Sigmoid colon (tissue), 7 donors: Measurements from ENCODE around the gene DIRAS1. TPM values are rescaled to one million over a fixed set of nuclear protein-coding genes. Genes with fewer than 3 reads are reported as not detected.

Experiments
- DNase-seq: peaks from one replicate; pipeline ENCODE4 v3.0.0-alpha.2; 2019
- H3K27ac ChIP-seq, 4 donors: fragments of 200-600 bp; sonication (generic); one replicate each; pipeline ENCODE4 v1.5.1; 2016 to 2019; ENCODE audit warnings: mild to moderate bottlenecking in 1 of 4
- H3K27me3 ChIP-seq, 3 donors: fragments of 200-600 bp; sonication (generic); one replicate each; pipeline ENCODE4 v1.5.1; 2019; ENCODE audit warnings: mild to moderate bottlenecking in 1 of 3
- H3K36me3 ChIP-seq, 4 donors: fragments of 200-600 bp; sonication (generic); one replicate each; pipeline ENCODE4 v1.5.1; 2016 to 2019
- H3K4me1 ChIP-seq, 4 donors: fragments of 200-600 bp; sonication (generic); one replicate each; pipeline ENCODE4 v1.5.1; 2017 to 2019
- H3K4me3 ChIP-seq, 4 donors: fragments of 200-600 bp; sonication (generic); one replicate each; pipeline ENCODE4 v1.5.1; 2017 to 2019; ENCODE audit warnings: mild to moderate bottlenecking in 2 of 4, moderate library complexity in 1 of 4
- H3K9me3 ChIP-seq, 4 donors: fragments of 200-600 bp in 3 of 4; sonication (generic) in 3 of 4; one replicate each; pipeline versions ENCODE4 v1.5.1 to v1.6.1; 2013 to 2019
- EP300 ChIP-seq, 4 donors: sonication (generic); formaldehyde crosslinking; IDR thresholded peaks; one replicate each; pipeline ENCODE4 v1.6.1; 2017; ENCODE audit warnings: antibody characterized with exemption in 4 of 4
- POLR2A ChIP-seq, 2 donors: fragments of 450-650 bp; IDR thresholded peaks; one replicate each; pipeline ENCODE4 v1.6.1; 2016; ENCODE audit warnings: antibody characterized with exemption in 2 of 2, mild to moderate bottlenecking in 2 of 2, moderate library complexity in 2 of 2
- POLR2AphosphoS5 ChIP-seq, 4 donors: sonication (generic); formaldehyde crosslinking; IDR thresholded peaks; one replicate each; pipeline ENCODE4 v1.6.1; 2017; ENCODE audit warnings: antibody characterized with exemption in 4 of 4
- whole genome bisulfite sequencing, 2 donors: extraction: QIAGEN DNeasy Blood & Tissue Kit; methylation state at CpG; one replicate each; pipeline ENCODE4 v1.1.7; 2013; 5-methylcytosine and 5-hydroxymethylcytosine counted together
- intact Hi-C: fragments of 100-400 bp; cut with DNase I; formaldehyde crosslinking; loops from one replicate; pipeline ENCODE4 v1.15.1; 2023
- polyA plus RNA-seq, 3 donors: library from polyadenylated mRNA; stranded (reverse); fragments of 200-250 nt; gene quantifications; one replicate each; pipeline ENCODE4 v1.2.3, GENCODE V29; 2013
- total RNA-seq, 4 donors: library from RNA; depleted of rRNA; stranded (reverse); fragments of >200 nt; gene quantifications; one replicate each; pipeline ENCODE4 v1.1.0, GENCODE V29; 2016
- TF ChIP-seq, protein P1 (sequence below), 4 experiments: fragments of 450-650 bp in 3 of 4; fragments of 200-600 bp in 1 of 4; IDR thresholded peaks; one replicate each; pipeline ENCODE4 v1.5.1; 2016 to 2019; ENCODE audit warnings: antibody characterized with exemption in 4 of 4, mild to moderate bottlenecking in 3 of 4, moderate library complexity in 2 of 4
- donor health status: healthy with polysubstance abuse.
- donor health status: Bipolar disorder and iron deficiency.
- donor health status: healthy.

The DIRAS1 gene
- total and polyA plus RNA-seq, 7 donors: 0.33 to 2.2 (median 1.4) TPM

- intact Hi-C loops: no loop called here
- Histone ChIP-seq H3K36me3 (peaks cover 0 to 22% (median 13%) of the 10 kb centered on the region in 4 donors), H3K27me3 (peaks cover 0 to 3% (median 0%) of the 10 kb centered on the region in 3 donors), H3K27ac (peak within 1 kb of the TSS; percentile 73 to 78 (median 76)), H3K9me3 (no peaks in the 10 kb centered on the region), H3K4me1 (peaks cover 0 to 16% (median 15%) of the 10 kb centered on the region in 4 donors), H3K4me3 (peak within 1 kb of the TSS; percentile 77 to 99 (median 88))
- peak; percentile 99 for DNase-seq
- TF ChIP-seq POLR2AphosphoS5 (IDR thresholded peaks at IDR 0.05) (peak in 3 of 4 donors; percentile 55 to 67 (median 64)), POLR2A (IDR thresholded peaks at IDR 0.05) (no peak), EP300 (IDR thresholded peaks at IDR 0.05) (no peak)
- TF ChIP-seq, protein P1, sequence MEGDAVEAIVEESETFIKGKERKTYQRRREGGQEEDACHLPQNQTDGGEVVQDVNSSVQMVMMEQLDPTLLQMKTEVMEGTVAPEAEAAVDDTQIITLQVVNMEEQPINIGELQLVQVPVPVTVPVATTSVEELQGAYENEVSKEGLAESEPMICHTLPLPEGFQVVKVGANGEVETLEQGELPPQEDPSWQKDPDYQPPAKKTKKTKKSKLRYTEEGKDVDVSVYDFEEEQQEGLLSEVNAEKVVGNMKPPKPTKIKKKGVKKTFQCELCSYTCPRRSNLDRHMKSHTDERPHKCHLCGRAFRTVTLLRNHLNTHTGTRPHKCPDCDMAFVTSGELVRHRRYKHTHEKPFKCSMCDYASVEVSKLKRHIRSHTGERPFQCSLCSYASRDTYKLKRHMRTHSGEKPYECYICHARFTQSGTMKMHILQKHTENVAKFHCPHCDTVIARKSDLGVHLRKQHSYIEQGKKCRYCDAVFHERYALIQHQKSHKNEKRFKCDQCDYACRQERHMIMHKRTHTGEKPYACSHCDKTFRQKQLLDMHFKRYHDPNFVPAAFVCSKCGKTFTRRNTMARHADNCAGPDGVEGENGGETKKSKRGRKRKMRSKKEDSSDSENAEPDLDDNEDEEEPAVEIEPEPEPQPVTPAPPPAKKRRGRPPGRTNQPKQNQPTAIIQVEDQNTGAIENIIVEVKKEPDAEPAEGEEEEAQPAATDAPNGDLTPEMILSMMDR (IDR thresholded peaks at IDR 0.05): peak in 1 of 4 experiments; percentile 39
- 1% methylated on average over 64 of the region's 64 CpGs for WGBS, 2 donors
Measured at GRCh38 chr19:2739602-2740313, 18.6 kb upstream of the DIRAS1 start, which contains the start of gene SLC39A3. SLC39A3 (minus strand) TSS chr19:2740017; CDS start chr19:2737257, 2,760 bp downstream.

DNA sequence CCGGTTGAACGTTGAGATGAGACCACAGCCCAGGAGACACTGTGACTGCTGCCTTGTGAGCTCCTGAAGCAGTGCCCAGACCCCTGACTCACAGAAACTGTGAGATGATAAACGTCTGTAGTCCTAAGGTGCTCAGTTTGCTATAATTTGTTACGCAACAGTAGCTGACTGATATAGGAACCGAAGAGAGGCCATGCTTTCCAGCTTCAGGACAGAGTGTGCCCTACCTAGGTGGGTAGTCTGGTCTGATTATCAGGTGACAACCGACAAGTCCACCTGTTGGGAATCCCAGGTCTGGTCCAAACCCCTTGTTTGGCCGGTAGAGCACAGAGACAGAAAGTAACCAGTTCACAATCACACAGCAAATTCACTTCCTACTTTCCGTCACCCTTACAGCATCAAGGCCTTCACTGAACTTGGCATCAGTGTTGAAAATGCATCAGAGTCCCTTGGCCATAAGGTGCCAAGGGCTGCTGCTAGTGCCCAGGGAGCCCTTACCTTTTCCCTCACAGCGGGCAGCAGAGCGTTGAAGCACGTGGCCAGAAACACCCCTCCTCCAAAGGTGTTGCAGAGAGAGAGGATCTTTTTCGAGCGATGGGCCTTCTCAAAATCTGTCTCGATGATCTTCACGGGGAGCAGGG, 15.5 kb upstream of the DIRAS1 start:
- H3K27ac ChIP-seq: no peak overlapping the region
- intact Hi-C loops: no loop called here
- no peaks in the 10 kb centered on the region for H3K9me3 ChIP-seq
- no peak for DNase-seq
- peaks cover 0 to 48% (median 17%) of the 10 kb centered on the region in 4 donors for H3K36me3 ChIP-seq
- no peak overlapping the region for H3K4me3 ChIP-seq
- no peaks in the 10 kb centered on the region for H3K27me3 ChIP-seq
- peaks cover 0 to 16% (median 15%) of the 10 kb centered on the region in 4 donors for H3K4me1 ChIP-seq
- whole genome bisulfite sequencing, 2 donors: 96% methylated on average over 15 of the region's 15 CpGs
- TF ChIP-seq POLR2A (IDR thresholded peaks at IDR 0.05) (no peak), EP300 (IDR thresholded peaks at IDR 0.05) (no peak), POLR2AphosphoS5 (IDR thresholded peaks at IDR 0.05) (no peak)
- TF ChIP-seq, protein P1 (IDR thresholded peaks at IDR 0.05): no peak

DNA sequence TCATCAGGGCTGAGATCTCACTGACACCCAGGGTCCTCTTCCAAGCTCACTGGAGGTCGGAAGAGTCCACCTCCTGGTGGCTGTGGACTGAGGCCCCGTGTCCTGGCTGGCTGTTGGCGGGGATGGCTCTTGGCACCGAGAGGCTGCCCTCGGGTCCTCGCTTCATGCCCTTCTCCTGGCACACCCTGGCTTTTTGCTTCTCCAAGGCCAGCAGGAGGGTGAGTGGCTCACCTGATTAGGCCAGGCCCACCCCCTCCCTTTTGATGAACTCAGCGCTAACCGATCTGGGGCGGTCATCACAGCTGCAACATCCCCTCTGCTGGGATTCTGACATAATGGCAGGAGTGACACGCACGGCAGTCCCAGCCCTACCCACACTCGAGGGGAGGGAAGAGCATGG, 14.2 kb upstream of the DIRAS1 start:
- intact Hi-C loops: no loop called here
- TF ChIP-seq, protein P1 (IDR thresholded peaks at IDR 0.05): no peak
- no peak for TF ChIP-seq POLR2AphosphoS5 (IDR thresholded peaks at IDR 0.05)
- TF ChIP-seq EP300 (IDR thresholded peaks at IDR 0.05): no peak
- TF ChIP-seq POLR2A (IDR thresholded peaks at IDR 0.05): no peak
- H3K27me3 ChIP-seq: no peaks in the 10 kb centered on the region
- H3K9me3 ChIP-seq: no peaks in the 10 kb centered on the region
- DNase-seq: no peak
- no peak overlapping the region for H3K27ac ChIP-seq
- peaks cover 0 to 16% (median 15%) of the 10 kb centered on the region in 4 donors for H3K4me1 ChIP-seq
- no peak overlapping the region for H3K4me3 ChIP-seq
- WGBS, 2 donors: 96% methylated on average over 12 of the region's 12 CpGs
- H3K36me3 ChIP-seq: peaks cover 0 to 48% (median 17%) of the 10 kb centered on the region in 4 donors

- Histone ChIP-seq H3K27me3 (no peaks in the 10 kb centered on the region), H3K4me1 (peaks cover 0 to 16% (median 15%) of the 10 kb centered on the region in 4 donors), H3K27ac (no peak overlapping the region), H3K9me3 (no peaks in the 10 kb centered on the region), H3K36me3 (peaks cover 0 to 48% (median 17%) of the 10 kb centered on the region in 4 donors), H3K4me3 (no peak overlapping the region)
- no peak for TF ChIP-seq POLR2A (IDR thresholded peaks at IDR 0.05)
- TF ChIP-seq, protein P1 (IDR thresholded peaks at IDR 0.05): no peak
- no peak for TF ChIP-seq POLR2AphosphoS5 (IDR thresholded peaks at IDR 0.05)
- no peak for TF ChIP-seq EP300 (IDR thresholded peaks at IDR 0.05)
- WGBS, 2 donors: 93 to 94% methylated on average over 26 of the region's 26 CpGs
- no peak for DNase-seq
- intact Hi-C loops: no loop called here
Measured at GRCh38 chr19:2734589-2735288, 13.6 kb upstream of the DIRAS1 start.
